HG02759 (cell line): ENCODE measurements around the gene WSB2.
"Not testable (repeated sequence)": the region's sequence is repeated elsewhere in the genome, so short reads cannot be mapped to it uniquely, and the experiment has no call there.

Source experiments
- ATAC-seq: cut with Tn5 transposase; IDR thresholded peaks from one replicate; pipeline ENCODE4 v1.9.1; 2021; ENCODE audit warnings: mild to moderate bottlenecking, moderate library complexity; ENCODE audit not compliant: unreplicated experiment

WSB2 gene

DNA sequence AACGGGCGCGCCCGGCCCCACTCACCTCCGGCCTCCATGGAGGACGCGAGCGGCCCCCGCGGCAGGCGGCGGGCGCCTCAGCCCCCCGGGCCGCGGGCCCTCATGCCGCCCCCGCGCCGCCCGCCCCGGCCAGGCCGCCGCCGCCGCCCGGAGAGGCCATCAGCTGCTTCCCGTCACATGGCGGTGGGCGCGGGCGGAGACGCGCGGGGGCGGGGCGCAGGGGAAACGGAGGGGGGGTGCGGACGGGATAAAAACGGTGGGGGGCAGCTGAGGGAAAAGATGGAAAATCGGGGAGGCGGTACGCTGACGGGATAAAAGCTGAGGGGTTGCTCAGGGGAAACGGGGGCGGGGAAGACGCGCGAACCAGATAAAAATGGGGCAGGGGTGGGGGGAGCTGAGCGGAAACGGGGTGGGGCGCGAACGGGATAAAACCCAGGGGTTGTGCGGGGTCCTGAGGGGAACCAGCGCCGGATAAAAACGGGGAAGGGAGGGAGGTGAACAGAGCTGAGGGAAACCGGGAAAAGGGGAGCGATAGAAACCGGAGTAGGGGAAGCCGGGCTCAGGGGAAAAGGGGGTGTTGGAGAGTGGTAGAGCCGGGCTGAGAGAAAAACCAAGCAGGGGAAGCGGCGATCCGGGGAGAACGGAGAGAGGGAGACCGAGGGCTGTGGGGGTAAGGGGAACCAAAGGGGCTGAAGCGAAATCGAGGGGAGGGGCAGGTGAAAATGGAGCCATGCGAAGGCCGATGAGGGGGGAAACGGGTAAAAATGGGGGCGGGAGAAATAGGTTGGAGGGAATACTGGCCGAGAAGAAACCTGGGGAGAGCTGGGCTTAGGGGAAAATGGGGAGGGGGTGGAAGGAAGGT, at the start of gene WSB2:
Gene WSB2, minus strand, starts transcription at position 169 of the 862 bp plus-strand sequence. Its CDS starts 131 bp downstream, at position 38.
- ATAC-seq = peak; percentile 58

DNA sequence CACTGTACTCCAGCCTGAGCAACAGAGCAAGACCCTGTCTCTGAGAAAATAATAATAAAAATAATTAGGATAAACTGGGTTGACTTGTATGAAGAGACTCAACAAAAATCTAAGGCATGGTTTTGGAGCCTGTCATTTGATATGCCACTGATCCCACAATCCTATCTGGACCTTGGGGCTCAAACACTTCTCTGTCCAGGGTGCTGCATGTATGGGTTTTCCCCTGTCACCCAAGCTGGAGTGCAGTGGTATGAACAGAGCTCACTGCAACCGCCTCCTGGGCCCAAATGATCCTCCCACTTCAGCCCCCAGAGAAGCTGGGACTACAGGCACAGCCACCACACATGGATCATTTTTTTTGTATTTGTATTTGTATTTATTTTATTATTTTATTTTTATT, 48.1 kb upstream of the WSB2 start:
- no peak for ATAC-seq

DNA sequence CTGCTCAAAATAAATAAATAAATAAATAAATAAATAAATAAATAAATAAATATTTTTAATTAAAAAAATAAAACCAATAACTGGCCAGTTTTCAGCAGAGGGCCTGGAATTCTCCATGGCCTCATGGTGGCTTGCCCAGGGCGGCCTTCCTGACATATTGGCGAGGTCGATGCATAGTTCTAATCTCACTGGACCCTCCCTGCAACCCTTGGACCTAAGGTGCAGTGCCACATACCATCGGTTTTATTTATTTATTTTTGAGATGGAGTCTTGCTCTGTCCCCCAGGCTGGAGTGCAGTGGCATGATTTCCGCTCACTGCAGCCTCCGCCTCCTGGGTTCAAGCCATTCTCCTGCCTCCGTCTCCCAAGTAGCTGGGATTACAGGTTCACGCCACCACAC, 46.7 kb upstream of the WSB2 start:
- no peak for ATAC-seq

DNA sequence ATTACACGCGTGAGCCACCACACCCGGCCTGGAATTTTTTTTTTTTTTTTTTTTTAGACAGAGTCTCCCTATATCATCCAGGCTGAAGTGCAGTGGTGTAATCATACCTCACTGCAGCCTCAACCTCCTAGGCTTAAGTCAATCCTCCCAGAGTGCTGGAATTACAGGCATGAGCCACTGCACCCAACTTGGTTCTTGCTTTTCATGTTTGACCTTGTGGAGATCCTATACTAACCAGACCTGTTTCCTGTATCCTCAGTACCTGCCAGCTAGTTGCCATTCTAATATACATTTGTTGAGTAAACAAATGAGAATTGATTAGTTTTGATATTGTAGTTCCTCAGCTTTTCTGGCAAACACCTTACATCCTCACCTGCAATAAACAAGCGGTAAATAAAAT, 46.0 kb upstream of the WSB2 start:
- ATAC-seq = no peak

DNA sequence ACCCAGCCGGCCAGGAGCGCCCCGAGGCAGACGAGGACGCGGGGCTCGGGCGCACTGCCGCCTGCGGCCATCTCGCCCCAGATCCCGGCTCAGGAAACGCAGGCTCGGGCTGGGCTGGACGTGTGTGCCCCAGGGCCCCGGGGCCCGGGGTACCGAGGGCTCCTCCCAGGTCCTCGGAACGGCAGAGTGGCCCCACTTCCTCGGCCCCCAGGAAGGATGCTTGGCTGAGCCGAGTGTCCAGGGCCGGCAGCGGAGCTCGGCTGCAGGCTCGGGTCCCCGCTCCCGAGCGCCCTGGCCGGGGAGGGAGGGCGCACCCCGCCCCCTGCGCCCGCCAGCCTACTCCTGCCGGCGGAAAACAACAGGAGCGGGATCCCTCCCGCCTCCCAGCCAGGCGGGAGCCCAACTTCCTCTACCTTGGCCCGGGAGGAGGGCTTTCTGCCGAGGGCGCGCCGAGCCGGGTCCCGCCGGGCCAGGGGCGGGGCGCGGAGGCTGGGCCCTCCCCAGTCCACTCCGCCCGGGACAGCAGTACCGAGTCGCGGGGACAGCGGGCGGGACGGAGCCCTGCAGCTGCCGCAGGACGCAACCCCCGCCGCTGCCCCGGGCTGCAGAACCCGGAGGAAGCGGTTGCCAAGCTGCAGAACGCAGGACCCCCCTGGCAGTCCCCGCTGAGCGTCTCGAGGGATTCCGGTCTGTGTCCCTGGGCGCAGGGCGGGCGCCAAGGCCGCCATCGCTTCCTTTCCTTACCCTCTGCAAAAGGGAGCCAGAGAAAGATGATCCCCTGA, 42.8 kb upstream of the WSB2 start, which contains the start of gene VSIG10:
Gene VSIG10, minus strand, starts transcription at position 411 of the 782 bp plus-strand sequence. Its CDS starts 340 bp downstream, at position 71.
- ATAC-seq = peak; percentile 52

DNA sequence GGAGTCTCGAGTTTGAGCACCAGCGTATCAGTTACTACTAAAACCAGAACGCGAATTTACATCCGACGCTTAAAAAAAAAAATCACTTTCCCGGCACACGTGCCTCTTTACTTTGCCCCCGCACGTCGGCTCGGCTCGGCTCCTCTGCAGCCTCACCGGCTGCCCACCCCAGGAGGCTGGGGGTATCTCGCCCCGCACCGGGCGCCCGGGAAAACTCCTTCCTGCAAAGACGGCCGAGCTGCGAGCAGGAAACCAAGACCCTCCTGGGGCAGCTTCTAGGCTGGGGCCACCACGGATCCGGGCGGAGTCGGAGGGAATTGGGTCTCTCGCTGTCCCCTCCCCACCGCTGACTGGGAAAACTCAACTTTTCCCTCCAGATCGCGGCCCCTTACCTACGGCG, 42.2 kb upstream of the WSB2 start:
- ATAC-seq = peak; percentile 23

DNA sequence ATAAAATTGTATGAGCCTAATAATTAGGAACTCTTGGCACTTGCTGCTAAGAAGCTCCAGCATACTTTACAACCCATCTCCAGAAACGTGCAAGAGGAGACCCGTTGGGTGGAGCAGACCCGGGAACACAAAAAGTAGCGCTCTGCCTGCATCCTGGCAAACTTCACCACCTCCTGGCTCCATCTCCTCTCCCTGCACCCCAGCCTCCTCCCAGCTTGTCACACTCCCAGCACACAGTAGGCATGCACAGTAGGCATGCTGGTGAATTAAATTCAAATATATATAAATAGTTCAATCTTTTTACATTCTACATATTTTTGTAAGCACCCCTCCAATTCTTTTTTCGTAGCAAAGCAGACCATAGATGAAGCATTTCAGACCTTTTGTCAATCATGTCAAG, 41.6 kb upstream of the WSB2 start:
- no peak for ATAC-seq

DNA sequence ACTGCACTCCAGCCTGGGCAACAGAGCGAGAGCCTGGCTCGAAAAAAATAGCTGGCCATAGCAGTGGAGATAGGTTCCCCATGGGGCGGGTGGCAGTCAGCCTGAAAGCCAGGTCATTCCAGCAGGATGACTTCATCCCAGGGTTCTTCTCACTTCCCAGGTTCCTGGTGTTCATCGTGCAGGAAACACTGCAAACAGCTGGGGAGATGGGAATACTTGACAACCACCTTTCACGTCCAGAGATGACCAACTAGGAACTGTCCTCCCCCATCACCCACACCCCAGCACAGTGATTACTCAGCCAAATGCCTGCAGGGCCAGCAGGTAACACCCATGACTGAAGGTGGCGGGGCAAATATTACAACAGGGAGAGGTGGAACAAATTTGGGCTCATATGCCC, 41.1 kb upstream of the WSB2 start:
- no peak for ATAC-seq

DNA sequence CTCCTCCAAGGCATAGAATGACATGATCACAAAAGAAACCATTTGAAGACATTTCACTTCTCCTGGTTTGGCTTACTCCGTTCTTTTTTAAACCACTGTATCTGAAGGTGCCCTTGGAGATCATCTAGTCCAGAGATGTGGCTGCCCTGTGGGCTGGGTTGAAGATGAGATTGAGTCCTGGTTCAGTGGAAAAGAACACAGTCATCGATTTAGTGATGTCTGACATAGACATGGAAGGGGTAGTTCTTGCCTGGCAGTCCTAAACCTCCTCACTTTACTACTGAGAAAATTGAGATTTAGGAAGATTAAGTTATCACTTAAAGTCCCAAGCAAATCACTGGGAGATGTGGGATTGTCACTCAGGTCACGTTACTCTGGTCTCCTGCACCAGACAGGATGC, 40.1 kb upstream of the WSB2 start:
- ATAC-seq = no peak

DNA sequence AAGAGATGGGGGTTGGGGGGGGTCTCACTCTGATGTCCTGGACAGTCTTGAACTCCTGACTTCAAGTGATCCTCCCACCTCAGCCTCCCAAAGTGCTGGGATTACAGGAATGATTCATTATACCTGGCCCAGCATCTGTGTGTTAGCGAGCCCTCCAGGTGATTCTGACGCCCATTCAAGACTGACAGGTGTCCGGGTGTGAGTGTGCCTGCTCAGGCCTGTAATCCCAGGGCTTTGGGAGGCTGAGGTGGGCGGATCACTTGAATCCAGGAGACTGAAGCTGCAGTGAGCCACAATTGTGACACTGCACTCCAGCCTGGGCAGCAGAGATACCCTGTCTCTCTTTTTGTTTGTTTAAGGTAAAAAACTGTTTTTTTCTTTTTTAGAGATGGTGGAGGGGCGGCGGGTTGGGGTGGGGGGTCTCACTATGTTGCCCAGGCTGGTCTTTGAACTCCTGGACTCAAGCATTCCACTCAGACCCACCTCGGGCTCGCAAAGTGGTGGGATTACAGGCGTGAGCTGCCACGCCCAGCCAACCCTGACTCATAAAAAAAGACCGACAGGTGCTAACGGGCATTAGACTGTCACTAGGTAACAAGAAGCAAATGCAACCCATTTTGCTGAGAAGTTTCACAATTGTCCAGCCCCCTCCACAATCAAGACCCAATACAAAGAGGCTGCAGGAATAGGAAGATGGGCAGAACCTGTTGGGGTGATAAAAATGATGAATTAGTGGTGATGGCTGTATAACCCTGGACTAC, 38.1 kb upstream of the WSB2 start:
- ATAC-seq = no peak

DNA sequence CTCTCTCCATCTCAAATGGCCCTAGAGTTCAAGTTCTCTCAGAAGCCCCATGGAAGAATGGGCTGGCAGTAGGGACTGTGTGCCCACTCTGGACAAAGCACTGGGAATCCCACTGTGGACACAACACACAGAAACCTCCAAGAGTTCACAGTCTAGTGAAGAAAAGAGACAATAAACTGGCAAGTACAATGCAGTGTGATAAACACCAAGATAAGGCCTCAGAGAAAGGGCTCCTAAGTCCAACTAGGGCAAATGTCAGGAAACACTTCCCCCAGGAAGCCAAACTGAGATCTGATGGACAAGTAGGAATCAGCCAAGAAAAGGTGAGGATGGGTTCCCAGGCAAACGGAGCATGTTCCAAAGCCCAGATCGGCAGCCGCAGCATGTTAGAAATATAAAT, 37.4 kb upstream of the WSB2 start:
- ATAC-seq = no peak

DNA sequence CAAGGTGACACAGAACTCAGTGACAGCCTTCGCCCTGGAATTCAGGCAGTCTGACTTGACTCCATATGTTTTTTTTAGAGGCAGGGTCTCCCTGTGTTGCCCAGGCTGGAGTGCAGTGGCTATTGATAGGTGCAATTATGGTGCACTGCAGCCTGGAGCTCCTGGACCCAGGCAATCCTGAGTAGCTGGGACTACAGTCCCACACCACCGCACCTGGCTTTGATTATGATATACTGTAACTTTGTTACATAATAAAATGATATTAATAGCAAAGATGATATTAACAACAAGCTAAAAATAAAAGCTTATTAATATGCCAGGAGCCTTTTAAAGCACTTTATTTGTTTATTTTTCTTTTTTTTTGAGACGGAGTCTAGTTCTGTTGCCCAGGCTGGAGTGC, 33.1 kb upstream of the WSB2 start:
- no peak for ATAC-seq

DNA sequence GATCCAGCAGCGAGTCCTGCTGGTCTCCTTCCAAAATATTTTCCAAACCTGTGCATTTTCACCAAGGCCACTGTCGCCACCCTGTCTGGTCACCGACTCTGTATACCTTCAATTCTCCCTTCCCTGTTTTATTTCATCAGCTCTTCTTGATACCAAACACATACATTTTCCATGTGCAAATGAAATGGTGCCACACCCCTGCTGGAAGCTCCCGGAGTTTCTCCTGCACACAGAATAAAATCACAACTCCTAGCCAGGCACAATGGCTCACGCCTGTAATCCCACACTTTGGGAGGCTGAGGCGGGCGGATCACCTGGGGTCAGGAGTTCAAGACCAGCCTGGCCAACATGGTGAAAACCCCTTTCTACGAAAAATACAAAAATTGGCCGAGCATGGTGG, 28.8 kb upstream of the WSB2 start:
- no peak for ATAC-seq

DNA sequence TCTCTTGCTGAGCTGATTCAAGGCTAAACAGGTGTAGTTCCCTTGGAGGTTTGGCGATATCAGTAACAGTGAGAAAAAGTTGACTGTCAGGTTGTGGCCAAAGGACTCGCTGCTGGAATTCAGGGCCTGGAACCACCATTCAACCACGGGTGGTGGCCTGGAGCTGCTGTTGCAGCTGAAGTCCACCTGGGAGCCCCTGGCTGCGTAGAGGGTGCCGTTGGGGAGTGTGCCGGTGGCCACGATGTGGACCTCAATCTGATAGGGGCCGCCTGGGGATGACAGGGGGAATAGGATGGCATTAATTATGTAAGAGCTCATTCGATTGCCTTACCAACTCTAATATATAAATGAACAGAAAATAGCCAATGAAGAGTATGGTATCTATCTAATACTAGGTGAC, 21.2 kb upstream of the WSB2 start:
- no peak for ATAC-seq

DNA sequence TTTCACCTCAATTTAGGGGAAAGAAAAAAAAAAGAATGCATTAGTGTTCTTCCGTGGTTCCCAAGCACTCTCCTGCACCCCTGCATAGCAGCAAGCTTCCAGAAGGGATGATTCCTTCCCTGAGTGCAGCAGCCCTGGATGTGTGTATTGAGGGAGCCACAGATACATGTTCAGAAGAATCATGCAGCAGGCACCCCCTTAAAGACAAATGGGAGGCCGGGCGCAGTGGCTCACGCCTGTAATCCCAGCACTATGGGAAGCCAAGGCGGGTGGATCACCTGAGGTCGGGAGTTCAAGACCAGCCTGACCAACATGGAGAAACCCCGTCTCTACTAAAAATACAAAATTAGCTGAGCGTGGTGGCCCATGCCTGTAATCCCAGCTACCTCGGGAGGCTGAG, 20.5 kb upstream of the WSB2 start:
- ATAC-seq = not testable (repeated sequence)

DNA sequence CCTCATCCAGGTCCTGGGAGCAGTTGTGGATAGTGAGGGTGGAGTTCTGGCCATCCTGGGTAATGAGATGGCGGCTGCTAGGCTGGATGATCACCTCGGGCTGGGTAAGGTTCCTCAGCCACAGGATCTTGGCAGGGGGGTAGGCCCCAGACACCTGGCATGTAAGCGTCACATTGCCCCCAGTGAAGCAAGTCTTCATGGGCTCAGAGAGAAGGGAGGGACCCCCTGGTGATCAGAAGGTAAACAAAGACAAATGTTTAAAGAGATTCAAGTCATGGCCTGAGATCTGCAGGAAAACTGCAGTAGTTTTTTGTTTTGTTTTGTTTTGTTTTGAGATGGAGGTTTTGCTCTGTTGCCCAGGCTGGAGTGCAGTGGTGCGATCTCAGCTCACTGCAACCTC, 12.8 kb upstream of the WSB2 start:
- ATAC-seq = no peak

DNA sequence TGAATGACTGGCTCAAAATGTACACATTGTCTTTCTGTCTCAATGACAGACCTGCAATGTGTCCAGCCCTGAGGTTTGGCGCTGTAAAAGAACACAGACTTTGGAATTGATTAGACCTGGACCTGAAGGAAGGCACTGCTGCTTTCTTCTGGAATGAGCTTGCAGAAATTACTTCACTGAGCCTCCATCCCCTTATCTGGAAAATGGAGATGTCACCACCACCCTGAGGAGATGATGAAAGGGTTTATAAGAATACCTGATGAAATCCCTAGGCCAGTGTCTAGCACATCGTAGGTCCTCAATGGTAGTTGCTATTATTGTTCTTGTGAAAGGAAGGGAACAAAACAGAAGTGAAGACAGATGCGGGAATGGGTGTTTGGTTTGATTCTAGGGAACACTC, 9.7 kb upstream of the WSB2 start:
- ATAC-seq = no peak

DNA sequence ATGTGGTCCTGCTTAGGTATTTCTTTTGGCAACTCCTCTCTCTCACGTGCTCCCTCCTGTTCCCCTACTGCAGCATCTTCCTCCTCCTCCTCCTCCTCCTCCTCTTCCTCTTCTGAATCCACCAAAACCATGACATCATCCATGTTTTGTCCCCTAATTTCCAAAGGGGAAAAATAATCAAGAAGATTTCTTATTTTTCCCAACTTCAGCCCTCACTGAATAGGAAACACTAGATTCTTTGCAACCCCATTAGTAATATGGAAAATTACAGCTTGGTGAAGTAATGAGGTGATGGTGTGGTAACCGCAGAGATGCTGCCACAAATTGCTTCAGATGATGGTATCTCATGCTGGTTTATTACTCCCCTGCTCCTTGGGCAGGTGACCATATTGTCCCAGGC, 7.5 kb upstream of the WSB2 start:
- no peak for ATAC-seq

DNA sequence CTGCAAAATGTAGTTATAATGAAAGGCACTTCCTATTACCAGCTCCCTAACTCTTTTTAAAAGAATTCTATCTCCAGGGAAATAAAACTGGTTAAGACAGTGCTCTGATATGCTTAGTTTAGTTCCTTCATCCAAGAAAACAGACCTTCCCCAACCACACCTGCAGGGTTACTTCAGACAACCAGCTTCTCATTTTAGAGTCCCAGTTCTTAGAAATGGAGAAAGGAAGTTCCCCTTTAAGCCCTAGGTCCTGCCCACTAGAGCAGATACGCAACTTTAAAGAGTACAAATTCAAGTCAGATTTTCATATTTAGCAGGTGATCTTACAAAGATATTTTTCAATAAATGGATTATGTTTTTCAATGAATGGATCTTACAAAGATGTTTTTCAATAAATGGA, 4.4 kb upstream of the WSB2 start:
- no peak for ATAC-seq

DNA sequence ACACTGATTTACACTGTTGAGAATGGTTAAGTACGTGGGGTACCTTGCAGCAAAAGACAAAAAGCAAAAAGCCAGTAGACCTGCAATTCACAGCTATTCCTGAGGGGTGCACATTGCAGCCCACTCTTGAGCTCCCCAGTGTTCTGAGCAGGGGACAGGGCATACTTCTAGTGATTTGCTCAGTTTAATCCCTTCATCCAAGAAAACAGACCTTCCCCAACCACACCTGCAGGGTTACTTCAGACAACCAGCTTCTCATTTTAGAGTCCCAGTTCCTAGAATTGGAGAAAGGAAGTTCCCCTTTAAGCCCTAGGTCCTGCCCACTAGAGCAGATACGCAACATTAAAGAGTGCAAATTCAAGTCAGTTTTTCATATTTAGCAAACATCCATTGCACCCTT, 3.6 kb upstream of the WSB2 start:
- ATAC-seq = no peak
